HUDEP-2 (cell line): Measurements from ENCODE around the gene APBB2.
A peak's percentile ranks its signal among the peaks of the same experiment; 100 is the strongest.

Experiments used
- DNase-seq, 76 experiments: peaks; one replicate each; lab custom pipeline; 2025; ENCODE audit not compliant: unreplicated experiment in 76 of 76; lab: John Stamatoyannopoulos, UW

APBB2 gene

GRCh38 chr4:40953283-40954087, 260.9 kb downstream of the APBB2 start:
- no peak for DNase-seq

- DNase-seq = no peak
Measured at GRCh38 chr4:40952672-40953071, 261.7 kb downstream of the APBB2 start.

DNA sequence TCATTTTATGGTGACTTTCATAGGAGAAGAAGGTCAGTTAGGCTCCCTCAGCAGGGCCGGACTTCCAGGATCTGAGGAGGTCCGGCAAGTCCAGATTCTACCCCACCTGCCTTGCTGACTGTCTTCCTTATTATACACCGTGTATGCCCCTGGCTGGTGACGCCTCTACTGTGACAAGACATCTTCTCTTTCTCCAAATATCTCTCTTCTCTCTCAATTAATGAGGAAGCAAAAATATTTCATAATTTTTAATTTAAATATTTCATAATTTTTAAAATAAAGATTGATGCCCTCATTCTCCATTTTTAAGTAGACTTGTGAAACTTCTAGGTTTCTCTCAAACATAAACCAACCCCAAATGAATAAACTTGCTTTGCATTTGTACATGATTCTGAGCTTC, 262.1 kb downstream of the APBB2 start:
- DNase-seq = no peak

GRCh38 chr4:40951026-40951425, 263.3 kb downstream of the APBB2 start:
- no peak for DNase-seq

- no peak for DNase-seq
Measured at GRCh38 chr4:40949358-40950100, 264.8 kb downstream of the APBB2 start.

DNA sequence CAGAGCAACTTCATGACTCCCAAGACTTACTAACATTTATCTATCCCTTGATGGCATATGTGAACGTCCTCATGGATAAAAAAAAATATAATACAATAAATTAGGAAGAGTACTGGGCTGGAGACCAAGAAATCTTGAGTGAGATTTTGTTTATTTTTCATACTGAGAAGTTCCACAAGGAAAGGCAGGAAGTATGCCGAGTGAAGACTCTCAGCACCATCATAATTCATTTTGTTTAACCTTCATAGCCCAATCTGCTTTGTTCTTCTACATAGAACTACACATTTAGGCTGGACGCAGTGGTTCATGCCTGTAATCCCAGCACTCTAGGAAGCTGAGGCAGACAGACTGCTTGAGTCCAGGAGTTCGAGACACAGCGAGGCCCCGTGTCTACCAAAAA, 266.3 kb downstream of the APBB2 start:
- DNase-seq = no peak

- no peak for DNase-seq
Measured at GRCh38 chr4:40946652-40947051, 267.7 kb downstream of the APBB2 start.

GRCh38 chr4:40940756-40941155, 273.6 kb downstream of the APBB2 start:
- no peak for DNase-seq

DNA sequence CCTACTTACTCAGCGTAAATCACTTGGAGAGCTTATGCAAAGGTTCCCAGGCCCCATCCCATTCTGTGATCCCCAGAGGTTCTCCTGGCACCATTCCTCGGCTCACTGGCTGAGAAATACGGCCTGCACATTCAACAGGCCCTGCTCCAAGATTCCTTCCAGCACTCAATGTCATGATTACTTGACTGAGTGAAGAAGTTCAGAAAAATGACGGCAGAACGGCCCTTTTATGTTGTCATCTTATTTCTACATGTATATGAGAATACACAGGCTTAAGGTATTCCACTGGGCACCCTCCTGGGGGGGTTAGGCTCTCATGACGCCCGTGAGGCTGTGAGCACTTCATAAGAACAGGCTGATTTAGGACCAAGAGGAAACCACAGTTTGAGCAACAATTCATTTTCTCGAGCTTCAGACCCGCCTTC, 274.0 kb downstream of the APBB2 start:
- no peak for DNase-seq

DNA sequence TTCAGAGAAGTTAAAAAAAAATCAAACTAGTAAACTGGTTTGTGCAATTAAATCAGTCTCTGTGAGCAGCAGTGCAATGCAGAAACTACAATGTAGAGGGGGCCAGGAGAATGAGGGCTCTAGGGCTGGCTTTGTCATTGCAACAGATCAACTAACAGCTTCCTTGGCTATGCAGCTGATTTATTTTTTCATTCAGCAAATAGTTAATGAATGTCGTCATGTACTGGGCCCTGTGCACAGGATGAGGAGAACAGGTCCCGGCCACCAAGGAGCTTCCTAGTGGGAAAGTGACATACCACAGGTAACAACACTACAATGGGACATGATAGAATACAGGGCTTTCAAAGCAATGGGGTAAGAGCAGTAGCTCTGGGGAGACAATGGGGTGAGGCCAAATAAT, 274.5 kb downstream of the APBB2 start:
- no peak for DNase-seq

DNA sequence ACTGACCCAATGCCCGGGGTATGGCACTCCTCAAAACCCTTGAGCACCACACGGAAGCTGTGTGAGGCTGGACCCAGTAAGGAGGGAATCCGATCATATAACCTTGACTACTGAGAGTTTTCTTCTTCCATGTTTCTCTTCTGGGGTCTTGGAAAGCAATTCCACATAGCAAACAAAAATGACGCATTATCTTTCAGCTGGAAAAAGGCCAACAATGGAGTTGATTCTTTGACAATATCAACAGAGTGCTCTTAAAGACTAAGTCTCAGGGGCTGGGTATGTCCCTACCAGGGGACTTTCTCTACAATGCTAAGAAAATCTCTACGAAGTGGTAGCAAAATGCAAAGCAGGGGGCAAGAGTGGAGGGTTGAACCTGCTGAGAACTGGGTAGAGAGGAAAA, 276.0 kb downstream of the APBB2 start:
- no peak for DNase-seq

DNA sequence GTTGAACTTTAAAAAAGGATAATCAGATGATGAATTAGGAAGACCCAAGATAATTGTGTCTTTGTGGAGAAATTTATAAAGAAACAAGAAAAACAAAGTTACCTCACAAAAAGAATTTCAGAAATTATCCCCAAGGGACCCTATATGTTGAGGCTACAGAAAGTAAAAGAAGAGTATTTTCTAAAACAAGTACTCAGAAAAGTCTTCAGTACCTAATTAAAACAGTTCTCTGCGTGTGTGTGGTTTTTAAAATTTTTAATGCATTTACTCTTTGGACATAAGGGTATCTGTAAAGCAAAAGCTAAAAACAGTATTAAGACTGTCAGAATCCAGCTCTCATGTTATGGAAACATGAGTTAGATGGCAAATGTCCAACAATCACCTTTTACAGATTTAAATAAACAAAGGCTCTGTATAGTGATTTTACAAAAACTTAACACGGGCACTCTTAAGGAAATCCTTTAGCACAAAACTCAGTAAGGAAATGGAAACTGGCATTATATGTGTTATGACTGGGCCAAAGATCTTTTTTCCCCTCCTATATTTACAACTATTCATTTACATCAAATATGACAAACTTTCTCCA, 277.1 kb downstream of the APBB2 start:
- no peak for DNase-seq

- no peak for DNase-seq
Measured at GRCh38 chr4:40934676-40935075, 279.7 kb downstream of the APBB2 start.

GRCh38 chr4:40933272-40934053, 280.9 kb downstream of the APBB2 start:
- DNase-seq = no peak

GRCh38 chr4:40931841-40932240, 282.5 kb downstream of the APBB2 start:
- no peak for DNase-seq

DNA sequence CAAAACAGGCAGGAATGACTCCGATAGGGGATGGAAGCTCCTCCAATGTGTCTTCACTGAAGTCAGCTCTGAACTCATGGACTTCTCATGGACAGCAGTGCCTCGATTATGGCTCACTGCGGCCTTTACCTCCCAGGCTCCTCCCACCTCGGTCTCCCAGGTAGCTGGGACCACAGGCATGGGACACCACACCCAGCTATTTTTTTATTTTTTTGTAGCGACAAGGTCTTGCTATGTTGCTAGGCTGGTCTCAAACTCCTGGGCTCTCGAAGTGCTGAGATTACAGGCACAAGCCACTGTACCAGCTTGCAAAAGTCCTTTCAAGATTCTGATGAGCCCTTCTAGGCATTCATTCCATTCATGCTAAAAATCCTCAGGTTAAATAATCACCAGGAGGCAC, 283.1 kb downstream of the APBB2 start:
- no peak for DNase-seq

DNA sequence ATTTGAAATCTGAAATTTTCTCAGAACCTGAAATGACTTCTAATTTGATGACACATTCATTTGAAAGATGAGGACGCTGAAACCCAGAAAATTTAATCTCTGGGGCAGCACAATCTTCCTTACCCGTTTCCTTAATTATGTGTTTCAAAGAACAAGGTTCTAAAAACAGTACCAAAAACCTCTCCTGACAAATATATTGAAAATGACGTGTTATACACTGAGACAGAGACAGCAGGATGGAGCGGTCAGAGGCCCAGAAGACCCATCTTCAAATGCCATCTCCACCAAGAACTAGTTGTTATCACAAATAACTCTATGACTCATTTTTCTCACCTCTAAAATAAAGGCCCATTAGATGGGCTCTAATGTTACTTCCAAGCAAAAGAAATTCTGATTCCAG, 287.3 kb downstream of the APBB2 start:
- DNase-seq = no peak

- DNase-seq = no peak
Measured at GRCh38 chr4:40924793-40925117, 289.6 kb downstream of the APBB2 start.

- DNase-seq = peak in 59 of 76 experiments; percentile 1 to 74 (median 37)
Measured at GRCh38 chr4:40924096-40924792, 290.1 kb downstream of the APBB2 start.

DNA sequence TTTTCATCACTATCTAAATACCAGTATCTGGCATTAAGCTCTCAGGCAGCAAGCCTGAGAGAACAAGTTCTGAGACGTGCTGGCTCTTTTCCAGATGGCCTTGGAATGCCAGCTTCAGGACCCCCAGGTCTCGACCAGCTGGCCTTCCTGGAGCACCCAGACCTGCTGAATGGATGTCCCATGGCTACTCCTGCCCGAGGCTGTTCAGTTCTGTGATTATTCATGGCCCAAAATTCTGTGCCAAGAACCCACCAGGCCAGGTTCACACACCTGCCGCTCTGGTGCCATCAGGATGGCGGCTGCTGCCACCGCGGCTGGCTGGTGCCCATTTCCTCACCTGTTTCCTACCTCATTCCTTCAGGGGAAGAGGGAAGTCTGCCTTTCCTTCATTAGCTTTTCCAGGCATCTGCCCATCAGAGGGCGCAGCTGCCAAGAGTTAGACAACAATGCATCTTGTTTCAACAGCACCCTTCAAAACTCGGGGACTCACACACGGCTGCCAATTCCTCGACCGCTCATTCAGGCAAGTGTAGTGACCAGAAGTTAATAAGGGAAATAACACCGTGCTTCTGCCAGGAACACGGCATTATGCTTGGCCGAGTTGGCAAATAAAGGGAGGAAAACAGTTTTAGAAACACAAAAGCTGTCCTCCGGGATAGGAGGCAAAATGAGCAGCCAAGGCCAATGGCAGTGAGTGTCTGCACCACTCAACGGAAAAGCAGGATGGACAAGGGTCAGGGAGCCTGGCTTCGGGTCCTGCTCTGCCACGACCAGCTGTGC, 290.8 kb downstream of the APBB2 start:
- no peak for DNase-seq
